ENCODE measurements around the gene SNX32. TPM values are rescaled to one million over a fixed set of nuclear protein-coding genes. Genes with fewer than 3 reads are reported as not detected.
A peak's percentile ranks its signal among the peaks of the same experiment; 100 is the strongest.

Gene SNX32
- total and polyA plus RNA-seq, 2 of the 13 experiments (the other 11 are each of a cell fraction or from before 2014, with no cell fraction given), result 0.09 to 0.34 TPM

GRCh38 chr11:65879617-65880016, 45.9 kb downstream of the SNX32 start, which contains the start of gene CTSW:
Gene CTSW, plus strand, starts transcription at chr11:65879837. Its CDS starts 18 bp downstream, at chr11:65879855.
- no peaks in the 10 kb centered on the region for H4K20me1 ChIP-seq (ENCODE audit: insufficient read depth, low read length)
- ChIA-PET POLR2A (interaction anchor here (1.1 kb wide), 1 partner anchor 21 kb away, joined by 4 read pairs; no protein-coding TSS in a partner anchor), CTCF (ENCODE audit: low intra/inter-chr PET ratio, low total read pairs) (no interaction called here)
- no peaks in the 10 kb centered on the region for H3K79me2 ChIP-seq (ENCODE audit: insufficient read depth, low read length)
- BruUV-seq (replicated peaks), result no TSS peak
- H3K9ac ChIP-seq (ENCODE audit: insufficient read depth, low read depth, low read length), result no peak within 1 kb of the TSS
- TF ChIP-seq MLLT10 (CRISPR knock-in tag; IDR thresholded peaks at IDR 0.05), result no peak
- peak; percentile 37 for TF ChIP-seq AGO2 (optimal IDR thresholded peaks at IDR 0.05; ENCODE audit: low read depth, low read length)
- H3K4me1 ChIP-seq (ENCODE audit: insufficient read depth, low read length), result peaks cover 20% of the 10 kb centered on the region; the same call in 1 of the 2 replicates
- FAIRE-seq (no peak), ATAC-seq (no peak), DNase-seq (ENCODE audit: low spot score) (no peak)
- in situ Hi-C loops (cut with HindIII; ENCODE audit: extremely low pct_ligation_motif_present, low pct_unique_long_range_greater_than_20kb) (loop anchor here (5.0 kb wide), 1 partner anchor 108 kb away; no protein-coding TSS in a partner anchor), intact Hi-C loops (cut with micrococcal nuclease; ENCODE audit: unreplicated experiment) (no loop called here)
- no peak within 1 kb of the TSS for H2AFZ ChIP-seq (ENCODE audit: low read length)
- 80% methylated on average over 6 of the region's 7 CpGs for WGBS (ENCODE audit: low lambda C conversion rate)
- no peak within 1 kb of the TSS for H3K27ac ChIP-seq (ENCODE audit: extremely low read length, insufficient read depth, low read length)
- peaks cover 4 to 13% of the 10 kb centered on the region in 2 experiments; a peak in 3 of 5 replicates for H3K36me3 ChIP-seq (replicated peaks in 1 of 2; ENCODE audit: control insufficient read depth in 1 of 2, insufficient read depth in 2 of 2, low read length in 2 of 2)
- no peaks in the 10 kb centered on the region for H3K9me3 ChIP-seq (ENCODE audit: low read length)
- H3K4me2 ChIP-seq (ENCODE audit: low read depth, low read length), result no peak within 1 kb of the TSS
- H3K4me3 ChIP-seq (replicated peaks in 1 of 3; ENCODE audit: insufficient read depth in 1 of 3, low read depth in 2 of 3, low read length in 3 of 3), result no peak within 1 kb of the TSS
- no peaks in the 10 kb centered on the region for H3K27me3 ChIP-seq (ENCODE audit: control insufficient read depth in 1 of 2, insufficient read depth in 2 of 2, low read length in 2 of 2)

GRCh38 chr11:65880027-65880426, 46.3 kb downstream of the SNX32 start:
- ChIA-PET CTCF (ENCODE audit: low intra/inter-chr PET ratio, low total read pairs) (no interaction called here), POLR2A (no interaction called here)
- FAIRE-seq, result no peak
- ATAC-seq, result no peak
- in situ Hi-C loops (cut with HindIII; ENCODE audit: extremely low pct_ligation_motif_present, low pct_unique_long_range_greater_than_20kb) (loop anchor here (5.0 kb wide), 1 partner anchor 107 kb away; no protein-coding TSS in a partner anchor), intact Hi-C loops (cut with micrococcal nuclease; ENCODE audit: unreplicated experiment) (no loop called here)
- Histone ChIP-seq H2AFZ (ENCODE audit: low read length) (no peak overlapping the region), H3K27me3 (ENCODE audit: control insufficient read depth in 1 of 2, insufficient read depth in 2 of 2, low read length in 2 of 2) (no peaks in the 10 kb centered on the region), H3K9ac (ENCODE audit: insufficient read depth, low read depth, low read length) (no peak overlapping the region), H3K9me3 (ENCODE audit: low read length) (no peaks in the 10 kb centered on the region), H3K4me1 (ENCODE audit: insufficient read depth, low read length) (peaks cover 24% of the 10 kb centered on the region), H3K27ac (ENCODE audit: extremely low read length, insufficient read depth, low read length) (no peak overlapping the region), H3K4me2 (ENCODE audit: low read depth, low read length) (no peak overlapping the region), H3K4me3 (replicated peaks in 1 of 3; ENCODE audit: insufficient read depth in 1 of 3, low read depth in 2 of 3, low read length in 3 of 3) (no peak overlapping the region), H3K79me2 (ENCODE audit: insufficient read depth, low read length) (no peaks in the 10 kb centered on the region), H4K20me1 (ENCODE audit: insufficient read depth, low read length) (no peaks in the 10 kb centered on the region), H3K36me3 (replicated peaks in 1 of 2; ENCODE audit: control insufficient read depth in 1 of 2, insufficient read depth in 2 of 2, low read length in 2 of 2) (peaks cover 4 to 13% of the 10 kb centered on the region in 2 experiments; a peak in 3 of 5 replicates)
- DNase-seq (ENCODE audit: low spot score), result no peak
- no TSS peak for BruUV-seq (replicated peaks)
- 79% methylated on average over 5 of the region's 7 CpGs for WGBS (ENCODE audit: low lambda C conversion rate)
- TF ChIP-seq BRD4 (CRISPR knock-in tag; IDR thresholded peaks at IDR 0.05), result no peak
- TF ChIP-seq ZNF367 (CRISPR knock-in tag; IDR thresholded peaks at IDR 0.05; ENCODE audit: borderline replicate concordance), result no peak
- TF ChIP-seq MAFK (conservative IDR thresholded peaks at IDR 0.05 in 1 of 2, IDR thresholded peaks at IDR 0.05 in 1 of 2; ENCODE audit: low read length in 2 of 2), result no peak
- TF ChIP-seq EEA1 (CRISPR knock-in tag; IDR thresholded peaks at IDR 0.05; ENCODE audit: borderline replicate concordance), result no peak
- TF ChIP-seq, protein P1, sequence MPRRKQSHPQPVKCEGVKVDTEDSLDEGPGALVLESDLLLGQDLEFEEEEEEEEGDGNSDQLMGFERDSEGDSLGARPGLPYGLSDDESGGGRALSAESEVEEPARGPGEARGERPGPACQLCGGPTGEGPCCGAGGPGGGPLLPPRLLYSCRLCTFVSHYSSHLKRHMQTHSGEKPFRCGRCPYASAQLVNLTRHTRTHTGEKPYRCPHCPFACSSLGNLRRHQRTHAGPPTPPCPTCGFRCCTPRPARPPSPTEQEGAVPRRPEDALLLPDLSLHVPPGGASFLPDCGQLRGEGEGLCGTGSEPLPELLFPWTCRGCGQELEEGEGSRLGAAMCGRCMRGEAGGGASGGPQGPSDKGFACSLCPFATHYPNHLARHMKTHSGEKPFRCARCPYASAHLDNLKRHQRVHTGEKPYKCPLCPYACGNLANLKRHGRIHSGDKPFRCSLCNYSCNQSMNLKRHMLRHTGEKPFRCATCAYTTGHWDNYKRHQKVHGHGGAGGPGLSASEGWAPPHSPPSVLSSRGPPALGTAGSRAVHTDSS (CRISPR knock-in tag; conservative IDR thresholded peaks at IDR 0.05), result no peak
- no peak for TF ChIP-seq CBX1 (IDR thresholded peaks at IDR 0.05; ENCODE audit: low read depth)
- no peak for TF ChIP-seq KLF15 (CRISPR knock-in tag; IDR thresholded peaks at IDR 0.05; ENCODE audit: borderline replicate concordance)
- no peak for TF ChIP-seq ZNF572 (CRISPR knock-in tag; IDR thresholded peaks at IDR 0.05)
- no peak for TF ChIP-seq GATAD2A (CRISPR knock-in tag; IDR thresholded peaks at IDR 0.05)
- TF ChIP-seq NCOA2 (CRISPR knock-in tag; IDR thresholded peaks at IDR 0.05), result no peak
- no peak for TF ChIP-seq KLF6 (CRISPR knock-in tag; IDR thresholded peaks at IDR 0.05)
- no peak for TF ChIP-seq THRA (CRISPR knock-in tag; IDR thresholded peaks at IDR 0.05; ENCODE audit: borderline replicate concordance)
- TF ChIP-seq REPIN1 (CRISPR knock-in tag; IDR thresholded peaks at IDR 0.05; ENCODE audit: borderline replicate concordance, low read depth), result no peak
- TF ChIP-seq FOXA3 (CRISPR knock-in tag; IDR thresholded peaks at IDR 0.05), result no peak
- TF ChIP-seq ZNF121 (CRISPR knock-in tag; IDR thresholded peaks at IDR 0.05), result no peak
- no peak for TF ChIP-seq BRCA1 (CRISPR knock-in tag; IDR thresholded peaks at IDR 0.05)
